Prostate gland (tissue), 2 donors: ENCODE results near the gene CFAP157.

Experiments used
- POLR2A ChIP-seq: fragments of 450-650 bp; IDR thresholded peaks from one replicate; pipeline ENCODE4 v1.6.1; 2016; ENCODE audit warnings: antibody characterized with exemption, mild to moderate bottlenecking
- TF ChIP-seq, protein P1 (sequence below), 4 experiments: fragments of 200-600 bp in 2 of 4; fragments of 450-650 bp in 2 of 4; sonication (generic) in 2 of 4; IDR thresholded peaks; 1 replicate in 3 of 4; 2 replicates in 1 of 4; pipeline ENCODE4 v1.5.1; 2016 to 2019; ENCODE audit warnings: antibody characterized with exemption in 4 of 4, mild to moderate bottlenecking in 2 of 4, moderate library complexity in 2 of 4

- TF ChIP-seq, protein P1, sequence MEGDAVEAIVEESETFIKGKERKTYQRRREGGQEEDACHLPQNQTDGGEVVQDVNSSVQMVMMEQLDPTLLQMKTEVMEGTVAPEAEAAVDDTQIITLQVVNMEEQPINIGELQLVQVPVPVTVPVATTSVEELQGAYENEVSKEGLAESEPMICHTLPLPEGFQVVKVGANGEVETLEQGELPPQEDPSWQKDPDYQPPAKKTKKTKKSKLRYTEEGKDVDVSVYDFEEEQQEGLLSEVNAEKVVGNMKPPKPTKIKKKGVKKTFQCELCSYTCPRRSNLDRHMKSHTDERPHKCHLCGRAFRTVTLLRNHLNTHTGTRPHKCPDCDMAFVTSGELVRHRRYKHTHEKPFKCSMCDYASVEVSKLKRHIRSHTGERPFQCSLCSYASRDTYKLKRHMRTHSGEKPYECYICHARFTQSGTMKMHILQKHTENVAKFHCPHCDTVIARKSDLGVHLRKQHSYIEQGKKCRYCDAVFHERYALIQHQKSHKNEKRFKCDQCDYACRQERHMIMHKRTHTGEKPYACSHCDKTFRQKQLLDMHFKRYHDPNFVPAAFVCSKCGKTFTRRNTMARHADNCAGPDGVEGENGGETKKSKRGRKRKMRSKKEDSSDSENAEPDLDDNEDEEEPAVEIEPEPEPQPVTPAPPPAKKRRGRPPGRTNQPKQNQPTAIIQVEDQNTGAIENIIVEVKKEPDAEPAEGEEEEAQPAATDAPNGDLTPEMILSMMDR (IDR thresholded peaks at IDR 0.05), result no peak
- TF ChIP-seq POLR2A, result no peak
Measured at GRCh38 chr9:127707766-127708165, 978 bp downstream of the CFAP157 start.
